ENCODE measurements around the gene RNF130.

RNF130 gene

DNA sequence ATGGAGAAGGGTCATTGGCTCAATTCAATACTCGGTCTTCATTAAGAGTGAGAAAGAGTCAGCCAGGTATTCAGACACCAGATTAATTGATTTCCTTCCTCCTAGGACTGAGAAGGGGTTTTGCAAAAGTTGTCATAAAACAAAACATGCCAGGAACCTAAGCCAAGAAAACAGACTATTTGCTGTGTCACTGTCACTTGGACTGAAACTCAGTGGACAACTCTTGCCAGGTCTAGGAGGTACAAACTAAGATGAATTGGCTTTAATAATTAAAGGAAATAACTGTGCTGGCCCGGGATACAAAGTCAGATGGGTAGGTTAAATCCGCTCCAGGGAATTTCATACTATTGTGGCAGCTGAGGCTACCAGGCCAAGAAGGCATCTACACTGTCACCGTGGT lies 92.8 kb downstream of the RNF130 start:
- Histone ChIP-seq H3K4me3 (ENCODE audit: low read length in 2 of 2) (no peak overlapping the region), H3K9ac (ENCODE audit: low read depth in 1 of 2, low read length in 2 of 2) (no peak overlapping the region), H3K36me3 (ENCODE audit: control insufficient read depth in 2 of 2, insufficient read depth in 2 of 2, low read length in 2 of 2) (peaks cover 14 to 20% of the 10 kb centered on the region in 2 donors), H3K27me3 (ENCODE audit: control insufficient read depth in 2 of 2, insufficient read depth in 2 of 2, low read length in 2 of 2) (no peaks in the 10 kb centered on the region), H3K27ac (ENCODE audit: low read depth in 2 of 2, low read length in 2 of 2) (no peak overlapping the region), H3K9me3 (ENCODE audit: control insufficient read depth in 2 of 2, low read length in 2 of 2) (no peaks in the 10 kb centered on the region), H3K4me1 (ENCODE audit: control insufficient read depth in 2 of 2, insufficient read depth in 2 of 2, low read length in 2 of 2) (peaks cover 0 to 3% of the 10 kb centered on the region in 2 donors)

DNA sequence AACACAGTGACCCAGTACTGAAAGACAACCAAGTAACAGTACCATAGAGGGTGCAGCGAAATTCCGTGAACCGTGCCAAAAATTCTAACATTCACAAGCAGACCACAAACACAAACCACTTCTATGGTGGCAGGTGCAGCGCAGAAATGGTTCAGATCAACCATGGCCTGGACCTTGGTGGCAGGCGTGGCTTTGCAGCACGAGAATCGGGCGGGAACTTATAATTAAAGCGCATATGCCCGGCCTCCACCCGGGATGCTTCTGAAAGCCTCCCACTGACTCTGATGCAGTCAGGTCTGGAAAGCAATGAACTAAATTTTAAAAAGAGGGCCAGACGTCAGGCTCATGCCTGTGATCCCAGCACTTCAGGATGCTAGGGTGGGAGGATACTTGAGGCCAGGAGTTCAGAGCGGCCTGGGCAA lies 95.8 kb downstream of the RNF130 start:
- Histone ChIP-seq H3K27me3 (ENCODE audit: control insufficient read depth in 2 of 2, insufficient read depth in 2 of 2, low read length in 2 of 2) (no peaks in the 10 kb centered on the region), H3K4me1 (ENCODE audit: control insufficient read depth in 2 of 2, insufficient read depth in 2 of 2, low read length in 2 of 2) (peaks cover 0 to 3% of the 10 kb centered on the region in 2 donors), H3K9me3 (ENCODE audit: control insufficient read depth in 2 of 2, low read length in 2 of 2) (no peaks in the 10 kb centered on the region), H3K4me3 (ENCODE audit: low read length in 2 of 2) (no peak overlapping the region), H3K27ac (ENCODE audit: low read depth in 2 of 2, low read length in 2 of 2) (no peak overlapping the region), H3K9ac (ENCODE audit: low read depth in 1 of 2, low read length in 2 of 2) (no peak overlapping the region), H3K36me3 (ENCODE audit: control insufficient read depth in 2 of 2, insufficient read depth in 2 of 2, low read length in 2 of 2) (peaks cover 19 to 20% of the 10 kb centered on the region in 2 donors)

GRCh38 chr5:179974946-179975712 lies 96.4 kb downstream of the RNF130 start:
- Histone ChIP-seq H3K4me1 (ENCODE audit: control insufficient read depth in 2 of 2, insufficient read depth in 2 of 2, low read length in 2 of 2) (peaks cover 0 to 3% of the 10 kb centered on the region in 2 donors), H3K36me3 (ENCODE audit: control insufficient read depth in 2 of 2, insufficient read depth in 2 of 2, low read length in 2 of 2) (peaks cover 16 to 20% of the 10 kb centered on the region in 2 donors), H3K27me3 (ENCODE audit: control insufficient read depth in 2 of 2, insufficient read depth in 2 of 2, low read length in 2 of 2) (no peaks in the 10 kb centered on the region), H3K4me3 (ENCODE audit: low read length in 2 of 2) (no peak overlapping the region), H3K9ac (ENCODE audit: low read depth in 1 of 2, low read length in 2 of 2) (no peak overlapping the region), H3K27ac (ENCODE audit: low read depth in 2 of 2, low read length in 2 of 2) (no peak overlapping the region), H3K9me3 (ENCODE audit: control insufficient read depth in 2 of 2, low read length in 2 of 2) (no peaks in the 10 kb centered on the region)

GRCh38 chr5:179974246-179974945 lies 97.2 kb downstream of the RNF130 start:
- Histone ChIP-seq H3K9me3 (ENCODE audit: control insufficient read depth in 2 of 2, low read length in 2 of 2) (no peaks in the 10 kb centered on the region), H3K27ac (ENCODE audit: low read depth in 2 of 2, low read length in 2 of 2) (no peak overlapping the region), H3K27me3 (ENCODE audit: control insufficient read depth in 2 of 2, insufficient read depth in 2 of 2, low read length in 2 of 2) (no peaks in the 10 kb centered on the region), H3K4me3 (ENCODE audit: low read length in 2 of 2) (no peak overlapping the region), H3K9ac (ENCODE audit: low read depth in 1 of 2, low read length in 2 of 2) (no peak overlapping the region), H3K36me3 (ENCODE audit: control insufficient read depth in 2 of 2, insufficient read depth in 2 of 2, low read length in 2 of 2) (peaks cover 16% of the 10 kb centered on the region in 2 donors), H3K4me1 (ENCODE audit: control insufficient read depth in 2 of 2, insufficient read depth in 2 of 2, low read length in 2 of 2) (peaks cover 3% of the 10 kb centered on the region in 2 donors)

GRCh38 chr5:179973391-179973790 lies 98.2 kb downstream of the RNF130 start:
- Histone ChIP-seq H3K27ac (ENCODE audit: low read depth in 2 of 2, low read length in 2 of 2) (no peak overlapping the region), H3K9ac (ENCODE audit: low read depth in 1 of 2, low read length in 2 of 2) (no peak overlapping the region), H3K9me3 (ENCODE audit: control insufficient read depth in 2 of 2, low read length in 2 of 2) (no peaks in the 10 kb centered on the region), H3K4me3 (ENCODE audit: low read length in 2 of 2) (no peak overlapping the region), H3K36me3 (ENCODE audit: control insufficient read depth in 2 of 2, insufficient read depth in 2 of 2, low read length in 2 of 2) (peaks cover 13 to 18% of the 10 kb centered on the region in 2 donors), H3K27me3 (ENCODE audit: control insufficient read depth in 2 of 2, insufficient read depth in 2 of 2, low read length in 2 of 2) (no peaks in the 10 kb centered on the region), H3K4me1 (ENCODE audit: control insufficient read depth in 2 of 2, insufficient read depth in 2 of 2, low read length in 2 of 2) (peaks cover 8 to 12% of the 10 kb centered on the region in 2 donors)

DNA sequence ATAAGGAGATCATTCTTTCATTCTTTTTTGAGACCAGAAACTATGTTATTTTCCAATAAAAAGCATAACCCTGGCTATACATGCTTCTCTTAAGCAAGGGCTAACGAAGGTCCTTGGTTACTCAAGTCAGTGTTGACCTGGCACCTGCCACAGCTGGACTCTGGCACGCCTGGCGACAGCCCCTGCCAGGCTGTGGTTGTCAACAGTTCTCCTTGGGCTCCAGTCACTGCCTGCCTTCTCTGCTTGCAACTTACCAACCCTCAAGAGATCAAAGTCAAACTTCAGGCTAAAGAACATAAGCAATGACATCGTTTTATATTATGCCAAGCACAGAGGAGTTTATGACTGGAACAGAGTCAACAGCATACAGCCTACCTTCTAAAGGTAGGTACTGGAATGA lies 102.4 kb downstream of the RNF130 start:
- Histone ChIP-seq H3K9me3 (ENCODE audit: control insufficient read depth in 2 of 2, low read length in 2 of 2) (no peaks in the 10 kb centered on the region), H3K27me3 (ENCODE audit: control insufficient read depth in 2 of 2, insufficient read depth in 2 of 2, low read length in 2 of 2) (no peaks in the 10 kb centered on the region), H3K9ac (ENCODE audit: low read depth in 1 of 2, low read length in 2 of 2) (peak overlapping the region; percentile 2 to 24), H3K4me1 (ENCODE audit: control insufficient read depth in 2 of 2, insufficient read depth in 2 of 2, low read length in 2 of 2) (peaks cover 22 to 28% of the 10 kb centered on the region in 2 donors), H3K36me3 (ENCODE audit: control insufficient read depth in 2 of 2, insufficient read depth in 2 of 2, low read length in 2 of 2) (peaks cover 0 to 21% of the 10 kb centered on the region in 2 donors), H3K4me3 (ENCODE audit: low read length in 2 of 2) (no peak overlapping the region), H3K27ac (ENCODE audit: low read depth in 2 of 2, low read length in 2 of 2) (peak overlapping the region; percentile 74 to 82)

DNA sequence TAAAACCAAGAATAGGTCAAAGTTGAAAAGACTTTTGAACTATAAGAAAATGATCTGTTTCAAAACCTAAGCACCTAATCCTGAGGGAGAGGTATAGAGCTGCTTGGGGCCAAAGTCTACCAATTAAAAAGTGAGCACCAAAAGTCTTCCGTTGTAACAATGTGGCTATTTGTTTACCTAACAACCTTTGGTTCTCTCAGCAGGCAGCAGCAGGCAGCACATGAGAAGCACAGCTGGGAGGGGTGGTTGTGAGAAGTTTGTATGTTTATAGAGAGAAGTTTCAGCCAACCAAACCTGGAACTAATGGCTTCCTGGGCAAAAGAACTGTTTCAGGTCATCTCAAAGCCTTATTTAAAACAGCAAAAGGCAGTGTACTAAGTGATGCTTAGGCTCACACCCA lies 104.1 kb downstream of the RNF130 start:
- Histone ChIP-seq H3K4me1 (ENCODE audit: control insufficient read depth in 2 of 2, insufficient read depth in 2 of 2, low read length in 2 of 2) (peaks cover 22 to 28% of the 10 kb centered on the region in 2 donors), H3K27me3 (ENCODE audit: control insufficient read depth in 2 of 2, insufficient read depth in 2 of 2, low read length in 2 of 2) (no peaks in the 10 kb centered on the region), H3K9me3 (ENCODE audit: control insufficient read depth in 2 of 2, low read length in 2 of 2) (no peaks in the 10 kb centered on the region), H3K9ac (ENCODE audit: low read depth in 1 of 2, low read length in 2 of 2) (peak overlapping the region in 1 of 2 donors; percentile 28), H3K36me3 (ENCODE audit: control insufficient read depth in 2 of 2, insufficient read depth in 2 of 2, low read length in 2 of 2) (peaks cover 9 to 18% of the 10 kb centered on the region in 2 donors), H3K4me3 (ENCODE audit: low read length in 2 of 2) (peak overlapping the region in 1 of 2 donors; percentile 38), H3K27ac (ENCODE audit: low read depth in 2 of 2, low read length in 2 of 2) (peak overlapping the region; percentile 74 to 86)

GRCh38 chr5:179964015-179964414 lies 107.5 kb downstream of the RNF130 start:
- Histone ChIP-seq H3K9ac (ENCODE audit: low read depth in 1 of 2, low read length in 2 of 2) (no peak overlapping the region), H3K36me3 (ENCODE audit: control insufficient read depth in 2 of 2, insufficient read depth in 2 of 2, low read length in 2 of 2) (peaks cover 13 to 15% of the 10 kb centered on the region in 2 donors), H3K4me1 (ENCODE audit: control insufficient read depth in 2 of 2, insufficient read depth in 2 of 2, low read length in 2 of 2) (peaks cover 21 to 22% of the 10 kb centered on the region in 2 donors)

DNA sequence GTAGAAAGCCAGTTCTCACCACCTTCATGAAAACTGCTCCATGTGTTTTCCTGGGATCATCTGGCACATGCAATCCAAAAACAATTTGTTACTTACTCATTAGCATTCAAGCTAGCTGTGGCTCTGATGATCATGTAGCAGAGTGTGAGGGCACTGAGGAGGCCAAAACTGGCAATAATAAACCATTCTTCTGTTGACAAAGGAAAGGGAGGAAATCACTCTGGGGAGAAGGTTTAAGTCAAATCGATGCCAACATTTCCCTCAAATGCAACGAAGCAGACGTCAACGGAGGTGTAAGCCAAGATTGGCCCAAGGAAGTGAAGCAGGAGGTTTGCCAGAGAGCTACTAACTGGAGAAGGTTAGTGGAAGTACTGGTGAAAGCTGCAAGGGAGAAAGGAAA lies 108.2 kb downstream of the RNF130 start:
- peaks cover 16 to 17% of the 10 kb centered on the region in 2 donors for H3K4me1 ChIP-seq (ENCODE audit: control insufficient read depth in 2 of 2, insufficient read depth in 2 of 2, low read length in 2 of 2)
- H3K4me3 ChIP-seq (ENCODE audit: low read length in 2 of 2), result no peak overlapping the region
- H3K9ac ChIP-seq (ENCODE audit: low read depth in 1 of 2, low read length in 2 of 2), result no peak overlapping the region
- H3K27me3 ChIP-seq (ENCODE audit: control insufficient read depth in 2 of 2, insufficient read depth in 2 of 2, low read length in 2 of 2), result no peaks in the 10 kb centered on the region
- no peak overlapping the region for H3K27ac ChIP-seq (ENCODE audit: low read depth in 2 of 2, low read length in 2 of 2)
- no peaks in the 10 kb centered on the region for H3K9me3 ChIP-seq (ENCODE audit: control insufficient read depth in 2 of 2, low read length in 2 of 2)
- H3K36me3 ChIP-seq (ENCODE audit: control insufficient read depth in 2 of 2, insufficient read depth in 2 of 2, low read length in 2 of 2), result peaks cover 13 to 15% of the 10 kb centered on the region in 2 donors

More at GRCh38 chr5:179964015-179964414, 107.5 kb downstream of the RNF130 start:
- Histone ChIP-seq H3K9me3 (ENCODE audit: control insufficient read depth in 2 of 2, low read length in 2 of 2) (no peaks in the 10 kb centered on the region), H3K27me3 (ENCODE audit: control insufficient read depth in 2 of 2, insufficient read depth in 2 of 2, low read length in 2 of 2) (no peaks in the 10 kb centered on the region), H3K4me3 (ENCODE audit: low read length in 2 of 2) (no peak overlapping the region), H3K27ac (ENCODE audit: low read depth in 2 of 2, low read length in 2 of 2) (no peak overlapping the region)

DNA sequence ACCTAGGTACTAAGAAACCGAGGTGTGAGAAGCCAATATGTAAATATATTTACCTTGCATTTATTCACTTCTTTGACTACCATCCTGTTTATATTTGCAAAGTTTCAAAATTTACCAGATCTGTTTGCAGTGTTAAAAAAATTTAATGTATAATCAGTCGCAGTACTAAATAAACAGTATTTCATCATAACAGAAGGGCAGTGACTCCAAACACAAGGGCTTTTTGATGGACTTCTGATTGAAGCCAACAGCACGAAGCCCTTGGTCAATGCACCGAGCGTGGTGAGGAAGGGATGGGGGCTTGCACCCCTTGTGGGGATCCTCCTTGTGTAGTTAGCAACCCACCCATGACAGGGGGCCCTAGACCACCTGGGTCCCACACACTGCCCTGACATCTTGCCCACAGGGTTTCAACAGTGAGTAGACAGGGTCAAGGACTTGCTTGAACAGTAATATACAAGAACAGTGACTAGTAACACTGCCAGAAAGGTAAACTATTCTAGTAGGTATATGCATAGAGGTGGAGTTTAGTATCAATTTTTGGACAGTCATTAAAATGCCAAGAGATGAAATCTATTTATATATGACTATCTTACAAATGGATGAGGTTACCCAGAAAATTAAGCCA lies 111.2 kb downstream of the RNF130 start:
- peaks cover 2 to 17% of the 10 kb centered on the region in 2 donors for H3K36me3 ChIP-seq (ENCODE audit: control insufficient read depth in 2 of 2, insufficient read depth in 2 of 2, low read length in 2 of 2)
- H3K27ac ChIP-seq (ENCODE audit: low read depth in 2 of 2, low read length in 2 of 2), result no peak overlapping the region
- H3K4me3 ChIP-seq (ENCODE audit: low read length in 2 of 2), result no peak overlapping the region

More for the DNA sequence above, 111.2 kb downstream of the RNF130 start:
- Histone ChIP-seq H3K4me1 (ENCODE audit: control insufficient read depth in 2 of 2, insufficient read depth in 2 of 2, low read length in 2 of 2) (no peaks in the 10 kb centered on the region), H3K27me3 (ENCODE audit: control insufficient read depth in 2 of 2, insufficient read depth in 2 of 2, low read length in 2 of 2) (no peaks in the 10 kb centered on the region), H3K9ac (ENCODE audit: low read depth in 1 of 2, low read length in 2 of 2) (no peak overlapping the region), H3K9me3 (ENCODE audit: control insufficient read depth in 2 of 2, low read length in 2 of 2) (no peaks in the 10 kb centered on the region)
